Measurements from ENCODE around the gene CD4. TPM values are rescaled to one million over a fixed set of nuclear protein-coding genes. Genes with fewer than 3 reads are reported as not detected.
A peak's percentile ranks its signal among the peaks of the same experiment; 100 is the strongest.

CD4 gene
- total and polyA plus RNA-seq, 12 donors = 2.4 to 52.8 (median 24.3) TPM

- no peaks in the 10 kb centered on the region for H3K27me3 ChIP-seq
- intact Hi-C loops (cut with DNase I) = no loop called here
- no peaks in the 10 kb centered on the region for H3K9me3 ChIP-seq (replicated peaks in 1 of 3)
- 71 to 97% (median 92%) methylated on average over 4 of the region's 4 CpGs for WGBS, 4 donors
- H3K36me3 ChIP-seq (replicated peaks in 1 of 2) = peaks cover 0 to 9% of the 10 kb centered on the region in 2 donors
- no peak for TF ChIP-seq CTCF (IDR thresholded peaks at IDR 0.05)
- TF ChIP-seq POLR2A (IDR thresholded peaks at IDR 0.05) = no peak
- no peak overlapping the region for H3K27ac ChIP-seq
- DNase-seq = no peak
- peaks cover 3 to 14% of the 10 kb centered on the region in 2 donors for H3K4me1 ChIP-seq (replicated peaks in 1 of 2)
- H3K4me3 ChIP-seq = no peak overlapping the region
Observed at GRCh38 chr12:6832125-6832524, 42.8 kb downstream of the CD4 start.

GRCh38 chr12:6833189-6833890 is 44.0 kb downstream of the CD4 start:
- 38 to 60% (median 49%) methylated on average over 4 to 6 of the region's 6 CpGs for WGBS, 4 donors
- peaks cover 0 to 20% of the 10 kb centered on the region in 2 donors for H3K36me3 ChIP-seq (replicated peaks in 1 of 2)

GRCh38 chr12:6834254-6834653 is 44.9 kb downstream of the CD4 start:
- no peak for DNase-seq
- WGBS, 4 donors = 71 to 93% (median 87%) methylated on average over 1 of the region's 1 CpG
- Histone ChIP-seq H3K27ac (peak overlapping the region in 1 of 5 donors; percentile 58), H3K36me3 (replicated peaks in 1 of 2) (peaks cover 0 to 27% of the 10 kb centered on the region in 2 donors), H3K4me1 (replicated peaks in 1 of 2) (peaks cover 3 to 10% of the 10 kb centered on the region in 2 donors), H3K27me3 (no peaks in the 10 kb centered on the region), H3K4me3 (no peak overlapping the region), H3K9me3 (replicated peaks in 1 of 3) (no peaks in the 10 kb centered on the region)
- intact Hi-C loops (cut with DNase I) = no loop called here
- TF ChIP-seq CTCF (IDR thresholded peaks at IDR 0.05) (no peak), POLR2A (IDR thresholded peaks at IDR 0.05) (no peak)

More at GRCh38 chr12:6833189-6833890, 44.0 kb downstream of the CD4 start:
- TF ChIP-seq POLR2A (IDR thresholded peaks at IDR 0.05) (no peak), CTCF (IDR thresholded peaks at IDR 0.05) (no peak)
- Histone ChIP-seq H3K4me1 (replicated peaks in 1 of 2) (peaks cover 3 to 10% of the 10 kb centered on the region in 2 donors), H3K4me3 (no peak overlapping the region), H3K27ac (peak overlapping the region in 2 of 5 donors; percentile 8 to 58), H3K9me3 (replicated peaks in 1 of 3) (no peaks in the 10 kb centered on the region), H3K27me3 (no peaks in the 10 kb centered on the region)
- intact Hi-C loops (cut with DNase I) = no loop called here
- DNase-seq = no peak

GRCh38 chr12:6834873-6835272 is 45.5 kb downstream of the CD4 start:
- Histone ChIP-seq H3K4me3 (no peak overlapping the region), H3K36me3 (replicated peaks in 1 of 2) (peaks cover 0 to 30% of the 10 kb centered on the region in 2 donors), H3K9me3 (replicated peaks in 1 of 3) (no peaks in the 10 kb centered on the region), H3K4me1 (replicated peaks in 1 of 2) (peaks cover 3 to 10% of the 10 kb centered on the region in 2 donors), H3K27me3 (no peaks in the 10 kb centered on the region), H3K27ac (no peak overlapping the region)
- intact Hi-C loops (cut with DNase I) = loop anchor here in 1 of 2 donors (5.0 kb wide), 1 partner anchor 208 kb away; no protein-coding TSS in a partner anchor
- no peak for TF ChIP-seq POLR2A (IDR thresholded peaks at IDR 0.05)
- no peak for TF ChIP-seq CTCF (IDR thresholded peaks at IDR 0.05)
- WGBS, 4 donors = 80 to 89% (median 82%) methylated on average over 5 of the region's 5 CpGs
- DNase-seq = no peak

Measured in adrenal gland (tissue), 12 donors.